Mesendoderm (in vitro differentiated cells): ENCODE data around the gene USP13. TPM values are rescaled to one million over a fixed set of nuclear protein-coding genes. Genes with fewer than 3 reads are reported as not detected.

ENCODE experiments used
- small RNA-seq: library from polyadenylated mRNA; stranded (forward); fragments of <200 nt; extraction: miRNeasy Mini kit (QIAGEN cat#:217004); gene quantifications from one replicate; pipeline ENCODE3, GENCODE V24; 2013; ENCODE audit not compliant: insufficient read depth

Gene USP13

Small RNAs within 50 kb of the gene (small RNA-seq; reads per million reads assigned to genes)
- not detected for gene RF01210
